ENCODE results near the gene FRMD4A. TPM values are rescaled to one million over a fixed set of nuclear protein-coding genes. Genes with fewer than 3 reads are reported as not detected.

The FRMD4A gene
- polyA plus RNA-seq, 1 donor (not counting 4 experiments of a cell fraction or from before 2014, with no cell fraction given), result 12.9 TPM

GRCh38 chr10:13788711-13789447 is 541.8 kb downstream of the FRMD4A start:
- H4K20me1 ChIP-seq (ENCODE audit: control insufficient read depth, extremely low read depth, insufficient read depth, low read length), result no peaks in the 10 kb centered on the region
- no peak overlapping the region for H3K4me2 ChIP-seq (ENCODE audit: control insufficient read depth, extremely low read depth, insufficient read depth, low read depth, low read length)
- H3K9ac ChIP-seq (ENCODE audit: control insufficient read depth, extremely low read depth, insufficient read depth, low read length), result no peak overlapping the region
- dilution Hi-C loops (cut with MboI; ENCODE audit: extremely low pct_ligation_motif_present, low sequenced_read_pairs), result no loop called here
- no peaks in the 10 kb centered on the region for H3K9me1 ChIP-seq (ENCODE audit: control insufficient read depth, extremely low read depth, insufficient read depth, low read length)
- FAIRE-seq (peak; percentile 9), DNase-seq (ENCODE audit: low read depth, low spot score) (no peak)
- peaks cover 22% of the 10 kb centered on the region for H3K4me1 ChIP-seq (ENCODE audit: control insufficient read depth, extremely low read depth, insufficient read depth, low read length)
- no peaks in the 10 kb centered on the region for H3K79me2 ChIP-seq (ENCODE audit: control insufficient read depth, insufficient read depth, low read length)
- no peak for TF ChIP-seq CTCF (optimal IDR thresholded peaks at IDR 0.05 in 1 of 3, IDR thresholded peaks at IDR 0.05 in 1 of 3, conservative IDR thresholded peaks at IDR 0.05 in 1 of 3; ENCODE audit: extremely low read depth in 1 of 3, insufficient read depth in 2 of 3, low read length in 3 of 3)
- TF ChIP-seq EZH2 (IDR thresholded peaks at IDR 0.05; ENCODE audit: low read length), result no peak
- H2AFZ ChIP-seq (ENCODE audit: control insufficient read depth, low read length), result no peak overlapping the region
- no peaks in the 10 kb centered on the region for H3K9me3 ChIP-seq (ENCODE audit: control insufficient read depth, low read depth, low read length)
- no peaks in the 10 kb centered on the region for H3K36me3 ChIP-seq (ENCODE audit: control insufficient read depth in 2 of 2, extremely low read depth in 1 of 2, insufficient read depth in 2 of 2, low read length in 2 of 2)
- H3K4me3 ChIP-seq (ENCODE audit: control insufficient read depth in 2 of 3, extremely low read depth in 1 of 3, insufficient read depth in 2 of 3, low read depth in 1 of 3, low read length in 3 of 3), result no peak overlapping the region
- no peaks in the 10 kb centered on the region for H3K27me3 ChIP-seq (ENCODE audit: control insufficient read depth, extremely low read depth, insufficient read depth, low read length)
- no peak overlapping the region for H3K27ac ChIP-seq (ENCODE audit: control insufficient read depth, insufficient read depth, low read length)

- H3K4me1 ChIP-seq (ENCODE audit: control insufficient read depth, extremely low read depth, insufficient read depth, low read length), result peaks cover 22% of the 10 kb centered on the region
- H3K27me3 ChIP-seq (ENCODE audit: control insufficient read depth, extremely low read depth, insufficient read depth, low read length), result no peaks in the 10 kb centered on the region
- H3K4me2 ChIP-seq (ENCODE audit: control insufficient read depth, extremely low read depth, insufficient read depth, low read depth, low read length), result no peak overlapping the region
- peak overlapping the region; percentile 19 for H3K9ac ChIP-seq (ENCODE audit: control insufficient read depth, extremely low read depth, insufficient read depth, low read length)
- no peak for DNase-seq (ENCODE audit: low read depth, low spot score)
- H3K9me1 ChIP-seq (ENCODE audit: control insufficient read depth, extremely low read depth, insufficient read depth, low read length), result no peaks in the 10 kb centered on the region
- H2AFZ ChIP-seq (ENCODE audit: control insufficient read depth, low read length), result no peak overlapping the region
- no peaks in the 10 kb centered on the region for H3K36me3 ChIP-seq (ENCODE audit: control insufficient read depth in 2 of 2, extremely low read depth in 1 of 2, insufficient read depth in 2 of 2, low read length in 2 of 2)
- H3K9me3 ChIP-seq (ENCODE audit: control insufficient read depth, low read depth, low read length), result no peaks in the 10 kb centered on the region
- no peak overlapping the region for H3K4me3 ChIP-seq (ENCODE audit: control insufficient read depth in 2 of 3, extremely low read depth in 1 of 3, insufficient read depth in 2 of 3, low read depth in 1 of 3, low read length in 3 of 3)
- TF ChIP-seq CTCF (optimal IDR thresholded peaks at IDR 0.05 in 1 of 3, IDR thresholded peaks at IDR 0.05 in 1 of 3, conservative IDR thresholded peaks at IDR 0.05 in 1 of 3; ENCODE audit: extremely low read depth in 1 of 3, insufficient read depth in 2 of 3, low read length in 3 of 3) (no peak), EZH2 (IDR thresholded peaks at IDR 0.05; ENCODE audit: low read length) (no peak)
- H4K20me1 ChIP-seq (ENCODE audit: control insufficient read depth, extremely low read depth, insufficient read depth, low read length), result no peaks in the 10 kb centered on the region
- dilution Hi-C loops (cut with MboI; ENCODE audit: extremely low pct_ligation_motif_present, low sequenced_read_pairs), result no loop called here
- H3K79me2 ChIP-seq (ENCODE audit: control insufficient read depth, insufficient read depth, low read length), result no peaks in the 10 kb centered on the region
- FAIRE-seq, result no peak
- H3K27ac ChIP-seq (ENCODE audit: control insufficient read depth, insufficient read depth, low read length), result peak overlapping the region; percentile 72
Measured at GRCh38 chr10:13788320-13788600, 542.5 kb downstream of the FRMD4A start.
